Measurements from ENCODE around the gene KDM4C.
"Not testable (repeated sequence)": the region's sequence is repeated elsewhere in the genome, so short reads cannot be mapped to it uniquely, and the experiment has no call there.

KDM4C gene

GRCh38 chr9:6733831-6734230 lies 23.9 kb upstream of the KDM4C start:
- Histone ChIP-seq H3K4me3 (ENCODE audit: low read depth, low read length) (no peak overlapping the region), H2AFZ (ENCODE audit: low read length, unreplicated experiment) (no peak overlapping the region), H3K27ac (ENCODE audit: low read depth, low read length) (no peak overlapping the region), H3K79me2 (ENCODE audit: control insufficient read depth, insufficient read depth, low read length, unreplicated experiment) (no peaks in the 10 kb centered on the region), H3K36me3 (ENCODE audit: insufficient read depth, low read length) (no peaks in the 10 kb centered on the region), H3K27me3 (ENCODE audit: insufficient read depth, low read length) (no peaks in the 10 kb centered on the region), H3K4me1 (ENCODE audit: control insufficient read depth, insufficient read depth, low read length, unreplicated experiment) (no peaks in the 10 kb centered on the region)

- no peak overlapping the region for H2AFZ ChIP-seq (ENCODE audit: low read length, unreplicated experiment)
- no peaks in the 10 kb centered on the region for H3K79me2 ChIP-seq (ENCODE audit: control insufficient read depth, insufficient read depth, low read length, unreplicated experiment)
- no peak overlapping the region for H3K27ac ChIP-seq (ENCODE audit: low read depth, low read length)
- H3K4me1 ChIP-seq (ENCODE audit: control insufficient read depth, insufficient read depth, low read length, unreplicated experiment), result no peaks in the 10 kb centered on the region
- no peak overlapping the region for H3K4me3 ChIP-seq (ENCODE audit: low read depth, low read length)
- no peaks in the 10 kb centered on the region for H3K27me3 ChIP-seq (ENCODE audit: insufficient read depth, low read length)
- no peaks in the 10 kb centered on the region for H3K36me3 ChIP-seq (ENCODE audit: insufficient read depth, low read length)
These were observed 22.4 kb upstream of the KDM4C start for GRCh38 chr9:6735422-6735821.

GRCh38 chr9:6739218-6739617 lies 18.6 kb upstream of the KDM4C start:
- Histone ChIP-seq H3K4me3 (ENCODE audit: low read depth, low read length) (no peak overlapping the region), H3K36me3 (ENCODE audit: insufficient read depth, low read length) (no peaks in the 10 kb centered on the region), H3K27ac (ENCODE audit: low read depth, low read length) (no peak overlapping the region), H3K79me2 (ENCODE audit: control insufficient read depth, insufficient read depth, low read length, unreplicated experiment) (no peaks in the 10 kb centered on the region), H3K27me3 (ENCODE audit: insufficient read depth, low read length) (no peaks in the 10 kb centered on the region), H2AFZ (ENCODE audit: low read length, unreplicated experiment) (no peak overlapping the region), H3K4me1 (ENCODE audit: control insufficient read depth, insufficient read depth, low read length, unreplicated experiment) (no peaks in the 10 kb centered on the region)

- not testable (repeated sequence) for H3K4me1 ChIP-seq (ENCODE audit: control insufficient read depth, insufficient read depth, low read length, unreplicated experiment); H3K36me3 ChIP-seq (ENCODE audit: insufficient read depth, low read length); H3K4me3 ChIP-seq (ENCODE audit: low read depth, low read length); H3K79me2 ChIP-seq (ENCODE audit: control insufficient read depth, insufficient read depth, low read length, unreplicated experiment); H3K27me3 ChIP-seq (ENCODE audit: insufficient read depth, low read length); H3K27ac ChIP-seq (ENCODE audit: low read depth, low read length); H2AFZ ChIP-seq (ENCODE audit: low read length, unreplicated experiment)
These were observed 8.9 kb upstream of the KDM4C start for GRCh38 chr9:6748861-6749260.

- H3K27me3 ChIP-seq (ENCODE audit: insufficient read depth, low read length); H3K36me3 ChIP-seq (ENCODE audit: insufficient read depth, low read length); H3K4me1 ChIP-seq (ENCODE audit: control insufficient read depth, insufficient read depth, low read length, unreplicated experiment); H3K27ac ChIP-seq (ENCODE audit: low read depth, low read length); H2AFZ ChIP-seq (ENCODE audit: low read length, unreplicated experiment); H3K4me3 ChIP-seq (ENCODE audit: low read depth, low read length): not testable (repeated sequence)
- H3K79me2 ChIP-seq (ENCODE audit: control insufficient read depth, insufficient read depth, low read length, unreplicated experiment), result peaks cover 15% of the 10 kb centered on the region
These were observed 2.9 kb upstream of the KDM4C start for GRCh38 chr9:6754861-6755260.

GRCh38 chr9:6757132-6757455 lies 679 bp upstream of the KDM4C start:
- peaks cover 10% of the 10 kb centered on the region for H3K4me1 ChIP-seq (ENCODE audit: control insufficient read depth, insufficient read depth, low read length, unreplicated experiment)
- H3K36me3 ChIP-seq (ENCODE audit: insufficient read depth, low read length), result no peaks in the 10 kb centered on the region
- peak overlapping the region; percentile 90 for H3K4me3 ChIP-seq (ENCODE audit: low read depth, low read length)
- H3K27ac ChIP-seq (ENCODE audit: low read depth, low read length), result peak overlapping the region; percentile 91
- H2AFZ ChIP-seq (ENCODE audit: low read length, unreplicated experiment), result peak overlapping the region; percentile 70
- H3K79me2 ChIP-seq (ENCODE audit: control insufficient read depth, insufficient read depth, low read length, unreplicated experiment), result peaks cover 35% of the 10 kb centered on the region
- H3K27me3 ChIP-seq (ENCODE audit: insufficient read depth, low read length), result no peaks in the 10 kb centered on the region

- Histone ChIP-seq H3K79me2 (ENCODE audit: control insufficient read depth, insufficient read depth, low read length, unreplicated experiment) (peaks cover 43% of the 10 kb centered on the region), H3K4me3 (ENCODE audit: low read depth, low read length) (peak overlapping the region; percentile 90), H3K27me3 (ENCODE audit: insufficient read depth, low read length) (no peaks in the 10 kb centered on the region), H2AFZ (ENCODE audit: low read length, unreplicated experiment) (peak overlapping the region; percentile 80), H3K27ac (ENCODE audit: low read depth, low read length) (peak overlapping the region; percentile 91), H3K36me3 (ENCODE audit: insufficient read depth, low read length) (no peaks in the 10 kb centered on the region), H3K4me1 (ENCODE audit: control insufficient read depth, insufficient read depth, low read length, unreplicated experiment) (peaks cover 10% of the 10 kb centered on the region)
These were observed 400 bp downstream of the KDM4C start for GRCh38 chr9:6758248-6758497.

GRCh38 chr9:6758498-6759184 lies 868 bp downstream of the KDM4C start:
- Histone ChIP-seq H3K79me2 (ENCODE audit: control insufficient read depth, insufficient read depth, low read length, unreplicated experiment) (peaks cover 48% of the 10 kb centered on the region), H3K4me1 (ENCODE audit: control insufficient read depth, insufficient read depth, low read length, unreplicated experiment) (peaks cover 10% of the 10 kb centered on the region), H2AFZ (ENCODE audit: low read length, unreplicated experiment) (peak overlapping the region; percentile 33), H3K27me3 (ENCODE audit: insufficient read depth, low read length) (no peaks in the 10 kb centered on the region), H3K4me3 (ENCODE audit: low read depth, low read length) (peak overlapping the region; percentile 90), H3K36me3 (ENCODE audit: insufficient read depth, low read length) (no peaks in the 10 kb centered on the region), H3K27ac (ENCODE audit: low read depth, low read length) (peak overlapping the region; percentile 91)

- peak overlapping the region; percentile 34 for H2AFZ ChIP-seq (ENCODE audit: low read length, unreplicated experiment)
- no peaks in the 10 kb centered on the region for H3K36me3 ChIP-seq (ENCODE audit: insufficient read depth, low read length)
- H3K79me2 ChIP-seq (ENCODE audit: control insufficient read depth, insufficient read depth, low read length, unreplicated experiment), result peaks cover 55% of the 10 kb centered on the region
- H3K27me3 ChIP-seq (ENCODE audit: insufficient read depth, low read length), result no peaks in the 10 kb centered on the region
- H3K4me3 ChIP-seq (ENCODE audit: low read depth, low read length), result peak overlapping the region; percentile 90
- peak overlapping the region; percentile 91 for H3K27ac ChIP-seq (ENCODE audit: low read depth, low read length)
- H3K4me1 ChIP-seq (ENCODE audit: control insufficient read depth, insufficient read depth, low read length, unreplicated experiment), result peaks cover 13% of the 10 kb centered on the region
These were observed 1.6 kb downstream of the KDM4C start for GRCh38 chr9:6759185-6759977.

- no peak overlapping the region for H2AFZ ChIP-seq (ENCODE audit: low read length, unreplicated experiment)
- H3K4me1 ChIP-seq (ENCODE audit: control insufficient read depth, insufficient read depth, low read length, unreplicated experiment), result peaks cover 20% of the 10 kb centered on the region
- H3K36me3 ChIP-seq (ENCODE audit: insufficient read depth, low read length), result no peaks in the 10 kb centered on the region
- H3K27me3 ChIP-seq (ENCODE audit: insufficient read depth, low read length), result no peaks in the 10 kb centered on the region
- H3K4me3 ChIP-seq (ENCODE audit: low read depth, low read length), result no peak overlapping the region
- peaks cover 71% of the 10 kb centered on the region for H3K79me2 ChIP-seq (ENCODE audit: control insufficient read depth, insufficient read depth, low read length, unreplicated experiment)
- H3K27ac ChIP-seq (ENCODE audit: low read depth, low read length), result no peak overlapping the region
These were observed 3.5 kb downstream of the KDM4C start for GRCh38 chr9:6761306-6761705.

GRCh38 chr9:6763244-6763643 lies 5.5 kb downstream of the KDM4C start:
- Histone ChIP-seq H2AFZ (ENCODE audit: low read length, unreplicated experiment) (no peak overlapping the region), H3K79me2 (ENCODE audit: control insufficient read depth, insufficient read depth, low read length, unreplicated experiment) (peaks cover 73% of the 10 kb centered on the region), H3K27me3 (ENCODE audit: insufficient read depth, low read length) (no peaks in the 10 kb centered on the region), H3K36me3 (ENCODE audit: insufficient read depth, low read length) (no peaks in the 10 kb centered on the region), H3K27ac (ENCODE audit: low read depth, low read length) (no peak overlapping the region), H3K4me1 (ENCODE audit: control insufficient read depth, insufficient read depth, low read length, unreplicated experiment) (peaks cover 16% of the 10 kb centered on the region), H3K4me3 (ENCODE audit: low read depth, low read length) (no peak overlapping the region)
